Measurements from ENCODE around the gene ROS1.

Gene ROS1

GRCh38 chr6:117396228-117396627 lies 29.5 kb downstream of the ROS1 start:
- H3K9me3 ChIP-seq (ENCODE audit: insufficient read depth, low read length): no peaks in the 10 kb centered on the region
- no peak overlapping the region for H3K4me3 ChIP-seq (ENCODE audit: insufficient read length, low read depth)
- no peaks in the 10 kb centered on the region for H3K36me3 ChIP-seq (ENCODE audit: insufficient read depth, insufficient read length, low read length)
- no peak for DNase-seq (ENCODE audit: low read depth, low spot score)
- TF ChIP-seq SUZ12 (IDR thresholded peaks at IDR 0.05; ENCODE audit: extremely low read depth, insufficient read depth, insufficient read length) (no peak), ZNF274 (IDR thresholded peaks at IDR 0.05; ENCODE audit: low read depth, low read length) (no peak), YY1 (IDR thresholded peaks at IDR 0.05; ENCODE audit: insufficient read depth, insufficient read length) (no peak)
- no peaks in the 10 kb centered on the region for H3K27me3 ChIP-seq (ENCODE audit: insufficient read depth, insufficient read length)
- no peaks in the 10 kb centered on the region for H3K4me1 ChIP-seq (ENCODE audit: insufficient read depth, insufficient read length)
- H3K9ac ChIP-seq (ENCODE audit: insufficient read length, low read depth): no peak overlapping the region

- Histone ChIP-seq H3K36me3 (ENCODE audit: insufficient read depth, insufficient read length, low read length) (no peaks in the 10 kb centered on the region), H3K4me1 (ENCODE audit: insufficient read depth, insufficient read length) (no peaks in the 10 kb centered on the region), H3K27me3 (ENCODE audit: insufficient read depth, insufficient read length) (no peaks in the 10 kb centered on the region), H3K9me3 (ENCODE audit: insufficient read depth, low read length) (no peaks in the 10 kb centered on the region), H3K4me3 (ENCODE audit: insufficient read length, low read depth) (no peak overlapping the region), H3K9ac (ENCODE audit: insufficient read length, low read depth) (no peak overlapping the region)
- no peak for DNase-seq (ENCODE audit: low read depth, low spot score)
- no peak for TF ChIP-seq ZNF274 (IDR thresholded peaks at IDR 0.05; ENCODE audit: low read depth, low read length)
- no peak for TF ChIP-seq YY1 (IDR thresholded peaks at IDR 0.05; ENCODE audit: insufficient read depth, insufficient read length)
- no peak for TF ChIP-seq SUZ12 (IDR thresholded peaks at IDR 0.05; ENCODE audit: extremely low read depth, insufficient read depth, insufficient read length)
Observed at GRCh38 chr6:117395164-117395563, 30.6 kb downstream of the ROS1 start.

GRCh38 chr6:117393045-117393444 lies 32.7 kb downstream of the ROS1 start:
- no peaks in the 10 kb centered on the region for H3K27me3 ChIP-seq (ENCODE audit: insufficient read depth, insufficient read length)
- no peak overlapping the region for H3K4me3 ChIP-seq (ENCODE audit: insufficient read length, low read depth)
- H3K36me3 ChIP-seq (ENCODE audit: insufficient read depth, insufficient read length, low read length): no peaks in the 10 kb centered on the region
- H3K4me1 ChIP-seq (ENCODE audit: insufficient read depth, insufficient read length): no peaks in the 10 kb centered on the region
- H3K9me3 ChIP-seq (ENCODE audit: insufficient read depth, low read length): no peaks in the 10 kb centered on the region
- no peak overlapping the region for H3K9ac ChIP-seq (ENCODE audit: insufficient read length, low read depth)
- no peak for DNase-seq (ENCODE audit: low read depth, low spot score)
- no peak for TF ChIP-seq SUZ12 (IDR thresholded peaks at IDR 0.05; ENCODE audit: extremely low read depth, insufficient read depth, insufficient read length)
- TF ChIP-seq ZNF274 (IDR thresholded peaks at IDR 0.05; ENCODE audit: low read depth, low read length): no peak

- Histone ChIP-seq H3K27me3 (ENCODE audit: insufficient read depth, insufficient read length) (no peaks in the 10 kb centered on the region), H3K36me3 (ENCODE audit: insufficient read depth, insufficient read length, low read length) (no peaks in the 10 kb centered on the region), H3K4me1 (ENCODE audit: insufficient read depth, insufficient read length) (no peaks in the 10 kb centered on the region), H3K9ac (ENCODE audit: insufficient read length, low read depth) (no peak overlapping the region), H3K9me3 (ENCODE audit: insufficient read depth, low read length) (no peaks in the 10 kb centered on the region), H3K4me3 (ENCODE audit: insufficient read length, low read depth) (no peak overlapping the region)
- no peak for TF ChIP-seq SUZ12 (IDR thresholded peaks at IDR 0.05; ENCODE audit: extremely low read depth, insufficient read depth, insufficient read length)
- TF ChIP-seq ZNF274 (IDR thresholded peaks at IDR 0.05; ENCODE audit: low read depth, low read length): no peak
- no peak for TF ChIP-seq YY1 (IDR thresholded peaks at IDR 0.05; ENCODE audit: insufficient read depth, insufficient read length)
- no peak for DNase-seq (ENCODE audit: low read depth, low spot score)
Observed at GRCh38 chr6:117391874-117392583, 33.7 kb downstream of the ROS1 start.

- Histone ChIP-seq H3K4me1 (ENCODE audit: insufficient read depth, insufficient read length) (no peaks in the 10 kb centered on the region), H3K36me3 (ENCODE audit: insufficient read depth, insufficient read length, low read length) (no peaks in the 10 kb centered on the region), H3K9me3 (ENCODE audit: insufficient read depth, low read length) (no peaks in the 10 kb centered on the region), H3K4me3 (ENCODE audit: insufficient read length, low read depth) (no peak overlapping the region), H3K9ac (ENCODE audit: insufficient read length, low read depth) (no peak overlapping the region), H3K27me3 (ENCODE audit: insufficient read depth, insufficient read length) (no peaks in the 10 kb centered on the region)
- TF ChIP-seq ZNF274 (IDR thresholded peaks at IDR 0.05; ENCODE audit: low read depth, low read length) (no peak), SUZ12 (IDR thresholded peaks at IDR 0.05; ENCODE audit: extremely low read depth, insufficient read depth, insufficient read length) (no peak), YY1 (IDR thresholded peaks at IDR 0.05; ENCODE audit: insufficient read depth, insufficient read length) (no peak)
- DNase-seq (ENCODE audit: low read depth, low spot score): no peak
Observed at GRCh38 chr6:117389227-117390057, 36.3 kb downstream of the ROS1 start.

GRCh38 chr6:117387454-117387974 lies 38.2 kb downstream of the ROS1 start:
- H3K9ac ChIP-seq (ENCODE audit: insufficient read length, low read depth): no peak overlapping the region

GRCh38 chr6:117384659-117385058 lies 41.1 kb downstream of the ROS1 start:
- Histone ChIP-seq H3K27me3 (ENCODE audit: insufficient read depth, insufficient read length) (no peaks in the 10 kb centered on the region), H3K36me3 (ENCODE audit: insufficient read depth, insufficient read length, low read length) (no peaks in the 10 kb centered on the region), H3K4me1 (ENCODE audit: insufficient read depth, insufficient read length) (no peaks in the 10 kb centered on the region), H3K9me3 (ENCODE audit: insufficient read depth, low read length) (no peaks in the 10 kb centered on the region), H3K9ac (ENCODE audit: insufficient read length, low read depth) (no peak overlapping the region), H3K4me3 (ENCODE audit: insufficient read length, low read depth) (no peak overlapping the region)
- no peak for DNase-seq (ENCODE audit: low read depth, low spot score)
- no peak for TF ChIP-seq YY1 (IDR thresholded peaks at IDR 0.05; ENCODE audit: insufficient read depth, insufficient read length)
- no peak for TF ChIP-seq SUZ12 (IDR thresholded peaks at IDR 0.05; ENCODE audit: extremely low read depth, insufficient read depth, insufficient read length)
- TF ChIP-seq ZNF274 (IDR thresholded peaks at IDR 0.05; ENCODE audit: low read depth, low read length): no peak

More at GRCh38 chr6:117387454-117387974, 38.2 kb downstream of the ROS1 start:
- H3K4me1 ChIP-seq (ENCODE audit: insufficient read depth, insufficient read length): no peaks in the 10 kb centered on the region
- no peaks in the 10 kb centered on the region for H3K36me3 ChIP-seq (ENCODE audit: insufficient read depth, insufficient read length, low read length)
- no peak for TF ChIP-seq YY1 (IDR thresholded peaks at IDR 0.05; ENCODE audit: insufficient read depth, insufficient read length)
- H3K4me3 ChIP-seq (ENCODE audit: insufficient read length, low read depth): no peak overlapping the region
- no peaks in the 10 kb centered on the region for H3K9me3 ChIP-seq (ENCODE audit: insufficient read depth, low read length)
- no peaks in the 10 kb centered on the region for H3K27me3 ChIP-seq (ENCODE audit: insufficient read depth, insufficient read length)
- no peak for DNase-seq (ENCODE audit: low read depth, low spot score)

All from NT2/D1 (cell line).